Activated CD4-positive, CD25-positive, alpha-beta regulatory T cell treated with anti-CD3 and anti-CD28 coated beads, Interleukin-2, amount 50 U/mL, for 24 hours (primary cell): Measurements from ENCODE around the gene PCF11.
"Not testable (repeated sequence)": the region's sequence is repeated elsewhere in the genome, so short reads cannot be mapped to it uniquely, and the experiment has no call there.

ENCODE experiments used
- ATAC-seq, 2 donors: fragments of 150-1000 bp; cut with Tn5 transposase; one replicate each; pipeline ENCODE4 v1.10.0; 2021; ENCODE audit warnings: mild to moderate bottlenecking in 1 of 2, moderate library complexity in 1 of 2

Gene PCF11

GRCh38 chr11:83193315-83194280 is 36.7 kb downstream of the PCF11 start, which contains the start of gene ANKRD42:
Gene ANKRD42, plus strand, starts transcription at chr11:83193712. Its CDS starts 959 bp downstream, at chr11:83194671.
- peak; percentile 84 to 87 for ATAC-seq

GRCh38 chr11:83194281-83195142 is 37.6 kb downstream of the PCF11 start:
- ATAC-seq: peak; percentile 55 to 69

- no peak for ATAC-seq
Observed at GRCh38 chr11:83195143-83195466, 38.2 kb downstream of the PCF11 start.

GRCh38 chr11:83195649-83196048 is 38.7 kb downstream of the PCF11 start:
- ATAC-seq: no peak

- ATAC-seq: no peak
Observed at GRCh38 chr11:83200035-83200434, 43.1 kb downstream of the PCF11 start.

GRCh38 chr11:83205608-83206185 is 48.8 kb downstream of the PCF11 start:
- ATAC-seq: no peak

GRCh38 chr11:83206221-83206620 is 49.3 kb downstream of the PCF11 start:
- ATAC-seq: no peak

- not testable (repeated sequence) for ATAC-seq
Observed at GRCh38 chr11:83206771-83207382, 49.9 kb downstream of the PCF11 start.

GRCh38 chr11:83219095-83219494 is 62.2 kb downstream of the PCF11 start:
- ATAC-seq: no peak

- no peak for ATAC-seq
Observed at GRCh38 chr11:83220260-83220659, 63.3 kb downstream of the PCF11 start.

- no peak for ATAC-seq
Observed at GRCh38 chr11:83221694-83222093, 64.8 kb downstream of the PCF11 start.

- no peak for ATAC-seq
Observed at GRCh38 chr11:83222499-83222898, 65.6 kb downstream of the PCF11 start.

GRCh38 chr11:83223457-83223856 is 66.5 kb downstream of the PCF11 start:
- ATAC-seq: no peak

GRCh38 chr11:83235825-83236224 is 78.9 kb downstream of the PCF11 start:
- ATAC-seq: no peak
